Measurements from ENCODE around the gene MAP3K10. TPM values are rescaled to one million over a fixed set of nuclear protein-coding genes. Genes with fewer than 3 reads are reported as not detected.
A peak's percentile ranks its signal among the peaks of the same experiment; 100 is the strongest.

The MAP3K10 gene
- total and polyA plus RNA-seq, 9 of the 15 experiments (the other 6 are each of a cell fraction or from before 2014, with no cell fraction given): 0.01 to 8.0 (median 2.7) TPM; not detected in 1

- TF ChIP-seq MCM2 (IDR thresholded peaks at IDR 0.05; ENCODE audit: low read depth) (no peak), TFAP4 (CRISPR knock-in tag; IDR thresholded peaks at IDR 0.05; ENCODE audit: borderline replicate concordance) (0 out of 2 replicates have a peak, but pooled peaks have one; percentile 15), HLTF (IDR thresholded peaks at IDR 0.05) (no peak), PBX2 (CRISPR knock-in tag; IDR thresholded peaks at IDR 0.05; ENCODE audit: low read depth) (no peak), PBX2 (tag; conservative IDR thresholded peaks at IDR 0.05; ENCODE audit: low read depth) (no peak), ZNF551 (CRISPR knock-in tag; IDR thresholded peaks at IDR 0.05) (no peak), TSHZ1 (CRISPR knock-in tag; IDR thresholded peaks at IDR 0.05) (no peak), NR1H2 (CRISPR knock-in tag; IDR thresholded peaks at IDR 0.05) (no peak), RBM14 (IDR thresholded peaks at IDR 0.05; ENCODE audit: borderline replicate concordance, insufficient read depth, low read depth, low read length) (0 out of 2 replicates have a peak, but pooled peaks have one; percentile 34), MAZ (CRISPR knock-in tag; conservative IDR thresholded peaks at IDR 0.05 in 1 of 2, IDR thresholded peaks at IDR 0.05 in 1 of 2) (peak in 1 of 2 experiments; percentile 32; a peak in 1 of 4 replicates), TBP (optimal IDR thresholded peaks at IDR 0.05; ENCODE audit: low read depth, low read length) (no peak), KLF10 (CRISPR knock-in tag; IDR thresholded peaks at IDR 0.05) (no peak), VEZF1 (CRISPR knock-in tag; IDR thresholded peaks at IDR 0.05) (0 out of 2 replicates have a peak, but pooled peaks have one; percentile 8)
Observed at GRCh38 chr19:40191836-40192646, 815 bp downstream of the MAP3K10 start (continued).

Measured in K562 (cell line).